HG02678 (cell line): ENCODE data around the gene ACSL5.
A peak's percentile ranks its signal among the peaks of the same experiment; 100 is the strongest.
"Not testable (repeated sequence)": the region's sequence is repeated elsewhere in the genome, so short reads cannot be mapped to it uniquely, and the experiment has no call there.

Experiments
- ATAC-seq: cut with Tn5 transposase; IDR thresholded peaks from one replicate; pipeline ENCODE4 v1.9.1; 2021; ENCODE audit warnings: mild to moderate bottlenecking, moderate library complexity; ENCODE audit not compliant: unreplicated experiment

Gene ACSL5

DNA sequence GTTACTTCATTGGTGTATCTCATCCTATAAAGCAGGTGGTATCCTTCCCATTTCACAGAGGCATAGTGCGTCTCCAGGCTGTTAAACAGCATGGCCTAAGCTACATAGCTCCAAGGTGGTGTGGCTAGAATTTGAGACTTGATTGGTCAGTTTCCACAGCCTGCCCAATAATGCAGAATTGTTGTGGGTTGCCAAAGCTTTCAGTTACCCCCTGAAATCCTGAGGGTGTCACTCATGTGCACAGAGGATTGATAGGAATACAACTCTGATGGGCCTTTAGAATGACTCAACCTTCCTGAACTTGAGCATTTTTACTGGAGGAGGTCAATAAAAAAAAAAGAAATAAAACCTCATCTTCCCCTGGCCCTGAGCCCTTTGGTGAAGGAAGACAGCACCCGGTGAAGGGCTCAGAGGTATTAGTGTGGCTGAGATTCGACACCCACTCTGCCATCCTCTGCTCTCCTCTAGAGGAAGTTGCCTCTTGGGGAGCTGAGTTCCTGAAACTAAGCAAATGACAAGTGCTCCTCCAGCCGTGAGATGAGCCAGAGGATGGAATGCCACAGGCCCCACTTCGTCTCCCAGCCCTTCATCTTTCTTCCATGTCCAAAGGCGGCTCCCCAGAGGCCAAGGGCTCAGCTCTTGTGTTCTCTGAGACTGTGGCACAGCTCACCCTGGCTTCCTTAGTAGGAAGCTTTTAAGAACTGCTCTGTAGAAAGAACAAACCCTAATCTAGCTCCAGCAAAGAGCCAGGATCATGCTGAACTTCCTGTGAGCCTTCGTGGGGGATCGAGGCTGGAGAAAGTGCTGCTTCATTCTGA is 1.0 kb downstream of the ACSL5 start:
- peak; percentile 48 for ATAC-seq

DNA sequence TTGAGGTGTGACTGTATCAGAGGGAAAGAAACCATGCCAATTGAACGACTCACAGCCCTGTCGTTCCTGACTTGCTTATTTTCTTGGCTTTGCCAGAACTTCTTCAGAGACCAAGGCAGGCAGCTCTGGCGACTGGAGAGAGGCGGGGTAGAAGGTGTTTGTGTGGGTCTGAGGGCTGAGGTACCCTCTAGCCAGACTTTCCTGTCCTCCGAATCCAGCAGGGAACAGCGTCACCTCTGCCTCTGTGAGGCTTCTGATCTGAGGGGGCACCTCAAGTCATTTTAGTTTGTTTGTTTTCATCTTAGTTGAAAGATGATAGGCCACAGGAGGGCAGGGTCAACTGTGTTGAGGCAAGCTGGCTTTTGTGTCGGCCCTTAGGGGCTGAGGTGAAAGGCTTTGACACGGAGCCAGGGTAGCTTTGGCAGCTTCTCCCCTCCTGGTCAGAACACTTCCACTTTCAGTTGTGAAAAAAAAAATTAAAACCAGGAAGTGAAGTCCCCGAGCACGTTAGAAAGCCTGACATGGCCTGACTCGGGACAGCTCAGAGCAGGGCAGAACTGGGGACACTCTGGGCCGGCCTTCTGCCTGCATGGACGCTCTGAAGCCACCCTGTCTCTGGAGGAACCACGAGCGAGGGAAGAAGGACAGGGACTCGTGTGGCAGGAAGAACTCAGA is 1.9 kb downstream of the ACSL5 start:
- peak; percentile 87 for ATAC-seq

DNA sequence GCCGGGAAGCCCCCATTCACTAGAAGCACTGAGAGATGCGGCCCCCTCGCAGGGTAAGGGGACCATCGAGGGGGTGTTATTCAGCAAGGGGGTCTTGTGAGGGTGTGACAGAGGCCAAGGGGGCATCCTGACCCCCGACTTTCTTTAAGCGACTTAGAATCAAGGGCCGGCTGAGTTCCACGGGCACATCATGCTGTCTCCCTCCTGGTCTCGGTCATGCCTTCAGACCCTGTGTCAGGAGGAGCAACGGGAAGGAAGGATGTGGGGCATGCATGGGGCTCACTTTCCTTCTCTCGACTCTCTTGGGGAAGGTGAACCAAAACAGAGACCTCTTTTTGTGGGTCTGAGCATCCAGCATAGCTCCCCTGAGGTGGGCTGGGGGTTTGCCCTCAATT is 2.5 kb downstream of the ACSL5 start:
- ATAC-seq: peak; percentile 23

DNA sequence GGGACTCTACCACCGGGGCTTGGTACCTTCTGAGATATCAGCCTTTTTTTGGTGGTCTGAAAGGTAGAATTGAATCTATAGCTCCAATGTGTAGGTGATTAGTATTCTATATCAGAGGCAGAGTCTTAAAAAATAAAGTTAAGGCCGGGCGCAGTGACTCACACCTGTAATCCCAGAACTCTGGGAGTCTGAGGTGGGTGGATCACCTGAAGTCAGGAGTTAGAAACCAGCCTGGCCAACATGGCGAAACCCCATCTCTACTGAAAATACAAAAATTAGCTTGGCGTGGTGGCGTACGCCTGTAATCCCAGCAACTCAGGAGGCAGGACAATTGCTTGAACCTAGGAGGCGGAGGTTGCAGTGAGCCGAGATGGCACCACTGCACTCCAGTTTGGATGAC is 3.2 kb downstream of the ACSL5 start:
- ATAC-seq: not testable (repeated sequence)

DNA sequence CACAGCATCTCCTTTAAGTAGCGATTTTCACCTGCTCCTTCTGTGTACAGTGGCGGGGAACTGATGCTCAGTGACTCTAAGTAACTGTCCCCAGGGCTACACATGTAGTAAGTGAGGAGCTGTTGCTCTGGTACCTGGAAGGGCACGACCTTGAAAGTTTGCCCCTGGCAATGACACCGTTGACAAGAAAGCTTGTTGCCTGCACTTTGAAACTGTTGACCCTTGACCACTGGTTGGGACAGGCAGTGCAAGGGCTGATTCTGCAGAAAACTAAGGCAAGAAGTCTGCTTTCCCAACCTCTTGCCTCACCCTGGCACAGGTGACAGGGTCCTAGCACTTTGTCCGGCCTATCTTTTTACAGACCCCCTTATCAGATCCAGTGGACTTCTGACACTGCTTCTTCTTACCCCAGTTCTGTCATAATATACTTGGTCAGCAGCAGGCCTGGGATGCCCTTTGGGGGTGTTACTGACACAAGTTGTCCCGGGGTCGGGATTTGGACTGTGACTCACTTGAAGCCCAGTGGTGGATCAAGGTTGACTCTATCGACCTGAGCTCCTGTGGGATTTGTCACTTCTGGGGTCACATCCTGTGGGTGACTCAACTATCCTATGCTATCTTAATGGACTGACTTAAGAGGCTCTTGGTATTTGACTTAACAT is 5.8 kb downstream of the ACSL5 start:
- no peak for ATAC-seq

DNA sequence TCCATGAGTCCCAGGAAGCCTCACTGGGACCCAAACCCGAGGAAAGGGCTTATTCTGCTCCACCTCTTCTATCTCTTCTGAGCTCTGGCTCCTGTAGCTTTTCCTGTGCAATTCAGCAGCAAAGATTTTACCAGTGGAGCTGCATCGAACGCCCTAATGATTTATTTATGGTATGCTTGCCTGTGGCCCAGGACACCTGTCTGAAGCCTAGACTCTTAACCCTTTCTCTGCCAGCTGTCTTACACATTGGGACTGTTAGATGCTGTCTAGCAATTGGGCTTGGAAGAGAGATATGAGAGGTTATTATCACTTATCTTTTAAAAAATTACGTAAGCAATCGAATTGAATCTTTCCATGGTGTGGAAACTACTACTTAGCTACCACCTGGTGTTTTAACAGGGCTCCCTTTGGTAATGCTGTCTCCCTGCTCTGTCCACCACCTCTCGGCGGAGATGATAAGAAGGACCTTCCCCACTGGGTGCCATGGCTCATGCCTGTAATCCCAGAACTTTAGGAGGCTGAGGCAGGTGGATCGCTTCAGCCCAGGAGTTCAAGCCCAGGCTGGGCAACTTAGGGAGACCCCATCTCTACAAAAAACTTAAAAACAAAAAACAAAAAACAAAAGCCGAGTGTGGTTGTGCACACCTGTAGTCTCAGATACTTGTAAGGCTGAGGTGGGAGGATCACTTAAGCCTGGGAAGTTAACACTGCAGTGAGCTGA is 8.8 kb downstream of the ACSL5 start:
- ATAC-seq: no peak

DNA sequence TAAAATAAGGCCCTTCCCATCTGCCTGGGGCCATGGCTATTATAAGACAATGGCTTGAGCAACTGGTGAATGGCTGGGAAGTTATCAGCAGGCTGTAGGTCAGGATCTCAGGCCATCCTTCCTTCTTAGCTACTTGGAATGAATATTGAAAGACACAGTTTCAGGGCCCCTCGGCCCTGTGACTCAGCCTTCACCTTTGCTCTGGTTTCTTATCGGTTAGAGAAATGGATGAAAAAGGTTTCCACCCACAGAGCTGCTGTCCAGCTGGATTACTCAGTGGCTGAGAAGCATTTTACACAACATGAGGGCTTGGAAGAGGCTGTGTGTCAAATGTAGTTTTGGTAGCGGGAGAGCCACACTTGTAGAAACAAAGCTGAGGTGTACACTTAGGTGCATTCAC is 9.4 kb downstream of the ACSL5 start:
- no peak for ATAC-seq

DNA sequence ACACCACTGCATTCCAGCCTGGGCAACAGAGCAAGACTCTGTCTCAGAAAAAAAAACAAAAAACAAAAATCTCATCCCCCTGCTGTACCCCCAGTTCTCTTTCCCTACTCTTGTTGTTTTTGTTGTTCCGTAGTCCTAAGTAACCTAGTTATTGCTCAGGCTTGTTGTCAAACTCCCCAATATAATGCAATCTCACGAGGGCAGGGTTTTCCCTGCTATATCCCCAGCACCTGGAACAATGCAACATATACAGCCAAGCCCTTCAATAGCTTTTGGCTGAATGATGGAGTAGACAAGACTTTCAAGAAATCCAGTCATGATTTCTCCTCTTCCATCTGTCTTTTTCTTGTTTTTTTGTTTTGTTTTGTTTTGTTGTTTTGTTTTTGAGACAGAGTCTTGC is 10.2 kb downstream of the ACSL5 start:
- ATAC-seq: no peak

DNA sequence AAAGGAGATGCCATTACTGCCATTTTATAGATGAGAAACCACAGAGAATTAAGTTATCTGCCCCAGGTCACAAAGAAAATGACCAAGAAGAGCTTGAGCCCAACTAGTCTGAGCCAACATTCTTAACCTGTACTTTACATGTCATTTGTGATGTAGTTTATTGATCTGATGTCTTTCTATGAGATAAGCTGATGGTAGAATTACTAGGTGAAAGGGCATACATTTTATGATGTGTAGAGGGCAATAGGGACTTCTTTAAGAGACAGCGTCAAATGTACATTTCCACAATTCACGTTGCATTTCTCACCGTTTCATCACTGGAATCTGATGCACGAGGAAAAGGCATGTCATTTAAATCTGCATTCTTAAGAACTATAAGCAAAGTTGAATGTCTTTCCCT is 11.3 kb downstream of the ACSL5 start:
- ATAC-seq: no peak

DNA sequence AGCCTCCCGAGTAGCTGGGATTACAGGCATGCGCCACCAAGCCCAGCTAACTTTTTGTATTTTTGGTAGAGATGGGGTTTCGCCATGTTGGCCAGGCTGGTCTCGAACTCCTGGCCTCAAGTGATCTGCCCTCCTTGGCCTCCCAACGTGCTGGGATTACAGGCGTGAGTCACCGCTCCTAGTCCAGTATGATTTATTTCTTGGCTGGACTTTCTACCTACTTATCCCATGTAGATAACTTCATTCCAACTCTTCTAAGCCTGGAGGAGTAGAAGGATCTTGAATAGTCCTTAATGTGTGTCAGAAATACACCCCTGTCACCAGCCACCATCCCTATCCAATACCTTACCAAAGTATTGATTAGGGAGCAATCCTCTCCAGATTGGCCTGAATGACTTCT is 14.1 kb downstream of the ACSL5 start:
- not testable (repeated sequence) for ATAC-seq

DNA sequence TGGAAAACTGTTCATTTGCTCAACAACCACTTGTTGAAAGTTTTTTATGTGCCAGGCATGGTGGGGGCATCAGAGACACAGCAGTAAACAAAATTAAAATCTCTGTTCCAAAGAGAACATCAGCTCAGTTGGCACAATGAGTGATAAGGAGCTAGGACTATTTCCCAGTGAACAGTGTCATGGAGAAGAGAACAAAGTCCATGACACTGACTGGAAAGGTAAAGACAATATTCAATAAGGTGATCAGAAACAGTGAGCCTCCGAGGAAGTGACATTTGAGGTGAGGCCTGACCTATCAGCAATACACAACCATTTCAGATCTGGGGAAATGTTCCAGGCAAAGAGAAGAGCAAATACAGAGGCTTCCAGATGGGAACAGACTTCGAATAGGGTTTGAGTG is 14.6 kb downstream of the ACSL5 start:
- no peak for ATAC-seq

DNA sequence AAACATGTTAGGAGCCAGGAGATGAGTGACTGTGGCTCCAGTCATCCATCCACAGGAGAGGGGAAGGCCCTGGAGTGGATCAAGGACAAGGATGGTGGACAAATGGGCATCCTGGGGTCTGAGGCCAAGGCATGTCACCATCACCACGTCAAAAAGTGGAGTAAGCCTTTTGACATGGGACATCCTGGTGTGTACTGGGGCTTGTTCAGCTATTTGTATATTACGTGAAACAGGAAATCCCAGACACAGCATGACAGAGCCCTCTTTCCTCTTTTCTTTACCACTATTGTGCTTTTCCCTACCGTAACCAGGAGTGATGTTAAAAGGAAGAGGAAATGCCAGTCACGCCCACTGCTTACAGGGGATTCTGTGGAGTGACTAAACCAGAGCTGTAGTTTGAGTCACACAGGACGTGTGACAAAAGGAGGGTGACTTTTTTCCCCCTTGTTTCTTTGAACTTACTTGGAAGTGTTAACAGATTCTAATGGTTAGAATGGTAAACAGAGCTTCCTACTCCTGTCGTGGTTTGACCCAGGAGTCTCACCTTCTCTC is 15.4 kb downstream of the ACSL5 start:
- ATAC-seq: peak; percentile 67

DNA sequence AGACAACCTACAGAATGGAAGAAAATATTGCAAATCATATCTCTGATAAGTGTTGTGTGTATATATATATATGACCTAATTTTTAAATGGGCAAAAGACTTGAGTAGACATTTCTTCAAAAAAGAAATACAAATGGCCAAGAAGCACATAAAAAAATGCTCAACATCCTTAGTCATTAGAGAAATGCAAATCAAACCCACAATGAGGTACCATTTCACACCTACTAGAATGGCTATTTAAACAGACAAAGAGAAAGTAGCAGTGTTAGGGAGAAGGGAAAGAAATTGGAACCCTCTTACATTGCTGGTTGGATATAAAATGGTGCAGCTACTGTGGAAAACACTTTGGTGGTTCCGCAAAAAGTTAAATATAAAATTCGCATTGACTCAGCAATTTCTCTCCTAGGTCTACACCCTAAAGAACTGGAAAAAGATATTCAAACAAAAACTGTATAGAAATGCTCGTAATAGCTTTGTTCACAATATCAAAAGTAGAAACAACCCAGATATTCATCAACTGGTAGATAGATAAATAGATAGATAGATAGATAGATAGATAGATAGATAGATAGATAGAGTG is 16.3 kb downstream of the ACSL5 start:
- ATAC-seq: no peak

DNA sequence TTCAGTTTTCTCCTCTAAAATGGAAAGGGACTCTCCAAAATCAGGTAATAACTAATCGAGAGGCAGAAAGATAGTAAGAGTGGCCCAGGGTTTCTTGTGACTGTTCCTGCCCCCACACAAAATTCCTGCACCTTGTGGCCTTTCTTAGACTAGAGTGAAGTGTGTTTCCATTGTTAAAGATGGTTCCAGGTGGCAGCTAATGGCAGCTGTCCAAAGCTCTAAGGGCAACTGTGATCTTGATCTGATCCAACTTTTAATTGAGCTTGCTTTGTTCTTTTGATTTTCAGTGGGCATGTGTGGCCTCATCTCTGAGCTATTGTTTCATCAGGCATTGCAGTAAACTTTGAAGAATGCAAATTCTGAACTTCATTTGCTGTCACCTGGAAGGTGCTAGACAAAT is 19.4 kb downstream of the ACSL5 start:
- ATAC-seq: no peak

DNA sequence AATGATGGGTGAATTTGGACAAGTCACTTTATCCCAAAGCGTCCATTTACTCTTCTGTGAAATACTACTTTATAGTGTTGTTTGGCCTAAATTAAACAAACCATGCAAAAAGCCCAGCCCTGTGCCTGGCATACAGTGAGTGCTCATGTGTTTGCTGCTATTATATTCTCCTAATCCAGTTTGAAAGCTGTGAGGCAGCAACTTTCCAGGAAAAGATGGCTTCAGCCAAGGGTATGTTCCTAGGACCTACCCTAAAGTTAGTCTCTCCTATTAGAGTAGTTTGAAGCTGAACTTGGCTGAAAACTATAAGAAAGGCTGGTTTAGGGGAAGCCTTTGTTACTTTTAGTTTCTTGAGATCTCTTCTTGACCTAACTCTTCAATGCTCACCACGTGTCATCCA is 19.9 kb downstream of the ACSL5 start:
- no peak for ATAC-seq

DNA sequence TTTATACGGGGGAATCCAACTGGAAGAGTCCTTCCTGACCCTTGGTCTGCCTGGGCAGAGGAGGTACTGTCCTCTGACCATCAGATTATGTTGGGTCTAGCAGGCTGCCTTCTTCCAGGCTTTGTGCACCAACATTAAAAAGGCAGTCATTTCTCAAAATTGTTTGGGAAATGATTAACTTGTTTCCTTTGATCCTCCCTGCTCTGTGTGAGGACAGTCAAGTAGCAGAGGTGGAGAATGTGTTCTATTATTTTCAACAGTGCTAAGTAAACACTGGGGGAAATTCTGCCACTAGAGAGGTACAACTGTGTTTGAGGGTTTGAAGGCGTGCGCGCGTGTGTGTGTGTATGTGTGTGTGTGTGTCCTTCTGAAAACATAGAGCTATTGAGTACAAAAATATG is 20.6 kb downstream of the ACSL5 start:
- peak; percentile 62 for ATAC-seq

DNA sequence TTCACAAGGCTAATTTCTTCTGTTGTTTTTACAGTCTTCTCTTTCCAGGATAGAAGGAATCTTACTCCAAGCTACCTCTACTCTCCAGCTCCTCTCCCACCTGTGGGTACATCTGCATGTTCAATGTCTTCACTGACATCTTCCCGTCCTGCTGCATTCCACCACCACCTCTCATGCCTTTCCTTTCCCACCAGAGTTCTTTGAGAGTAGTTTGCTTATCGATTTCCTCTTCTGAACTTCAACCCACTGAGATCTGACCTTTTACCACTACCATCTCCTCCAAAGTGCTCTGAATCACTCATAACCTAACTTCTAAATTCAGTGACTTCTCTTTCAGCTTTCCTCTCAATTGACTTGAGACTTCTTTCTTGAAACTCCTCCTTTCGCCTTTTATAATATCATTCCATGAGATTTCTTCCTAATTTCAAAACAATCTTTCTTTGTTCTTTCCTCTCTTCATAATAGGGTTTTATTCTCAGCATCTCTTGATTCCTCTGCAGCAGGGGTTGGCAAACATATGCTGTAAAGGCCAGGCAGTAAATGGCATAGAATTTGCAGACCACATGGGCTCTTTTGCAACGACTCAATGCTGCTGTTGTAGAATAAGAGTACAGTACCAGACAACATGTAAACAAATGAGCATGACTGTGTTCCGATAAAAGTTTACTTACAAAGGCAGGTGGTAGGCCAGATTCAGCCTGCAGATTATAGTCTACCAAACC is 22.1 kb downstream of the ACSL5 start:
- ATAC-seq: no peak

DNA sequence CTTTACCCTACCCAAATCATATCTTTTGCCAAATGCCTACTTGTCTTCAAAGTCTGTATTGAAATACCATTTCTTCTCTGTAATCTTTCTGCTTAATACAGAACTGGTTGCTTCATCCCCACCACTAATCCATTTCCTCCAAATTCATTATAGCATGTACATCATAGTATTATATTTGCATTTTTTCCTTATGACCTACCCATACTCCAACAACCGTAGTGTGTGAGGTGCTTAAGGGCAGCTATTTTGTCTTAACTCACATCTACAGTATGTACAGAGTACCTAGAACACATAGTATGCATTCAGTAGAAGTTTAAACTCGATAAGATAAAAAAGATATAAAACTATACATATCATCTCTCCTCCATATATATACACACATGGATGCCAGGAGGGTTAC is 23.7 kb downstream of the ACSL5 start:
- ATAC-seq: no peak

DNA sequence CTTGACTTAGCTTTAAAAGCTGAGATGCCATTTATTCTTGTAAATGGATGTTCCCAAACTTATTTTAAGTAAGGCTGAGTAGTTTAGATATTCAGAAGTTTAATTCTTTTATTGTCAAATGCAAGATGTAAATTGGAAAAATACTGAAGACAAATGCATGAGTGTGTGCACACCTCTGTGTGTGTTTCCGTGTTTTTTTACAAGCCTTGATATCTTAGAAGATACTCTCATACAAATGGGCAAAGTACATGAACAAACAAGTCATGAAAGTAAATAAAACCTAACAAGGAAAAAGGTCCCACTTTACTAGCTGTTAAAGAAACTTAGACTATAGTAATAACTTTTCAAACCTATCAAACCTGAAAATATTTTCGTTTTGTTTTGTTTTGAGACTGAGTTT is 29.0 kb downstream of the ACSL5 start:
- ATAC-seq: no peak

DNA sequence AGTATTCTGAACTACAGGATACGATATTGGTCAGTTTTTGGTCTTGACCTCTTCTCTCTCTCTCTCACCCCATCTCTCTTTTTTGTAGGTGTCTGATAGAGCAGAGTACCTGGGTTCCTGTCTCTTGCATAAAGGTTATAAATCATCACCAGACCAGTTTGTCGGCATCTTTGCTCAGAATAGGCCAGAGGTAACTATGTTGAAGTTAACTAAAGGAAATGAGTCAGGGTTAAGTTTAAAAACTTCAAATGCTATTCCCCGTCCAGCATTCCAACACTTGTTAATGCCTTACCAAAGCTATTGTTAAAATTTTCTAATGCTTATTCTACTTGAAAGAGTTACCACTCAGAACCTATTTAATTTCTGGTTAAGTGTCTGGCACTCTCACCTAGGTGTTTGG is 30.7 kb downstream of the ACSL5 start:
- no peak for ATAC-seq
